HS-27A (cell line): Measurements from ENCODE around the gene GOLGA8T.
"Not testable (repeated sequence)": the region's sequence is repeated elsewhere in the genome, so short reads cannot be mapped to it uniquely, and the experiment has no call there.

Experiments used
- DNase-seq: peaks from one replicate; pipeline ENCODE4 v3.0.0-alpha.2; 2012; ENCODE audit warnings: low read depth, missing footprints

Gene GOLGA8T

DNA sequence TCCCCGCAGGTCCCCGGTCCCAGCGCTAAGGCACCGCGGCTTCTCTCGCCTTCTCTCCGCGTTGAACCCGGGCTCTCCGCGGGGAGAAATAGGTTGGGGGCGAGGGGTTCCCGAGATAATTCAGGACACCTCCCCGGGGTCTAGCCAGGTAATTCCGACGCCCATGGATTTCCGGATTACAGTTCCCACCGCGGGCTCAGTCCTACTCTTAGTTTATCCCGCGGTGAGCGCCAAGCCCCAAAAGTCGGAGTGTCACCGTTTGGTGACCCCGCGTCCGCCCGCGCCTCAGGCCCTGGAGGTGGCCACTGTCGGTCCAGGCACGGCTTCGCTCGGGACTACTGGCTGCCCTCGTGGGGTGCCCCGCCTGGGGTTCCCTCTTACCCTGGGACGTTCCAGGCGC is 56.8 kb downstream of the GOLGA8T start:
- not testable (repeated sequence) for DNase-seq

DNA sequence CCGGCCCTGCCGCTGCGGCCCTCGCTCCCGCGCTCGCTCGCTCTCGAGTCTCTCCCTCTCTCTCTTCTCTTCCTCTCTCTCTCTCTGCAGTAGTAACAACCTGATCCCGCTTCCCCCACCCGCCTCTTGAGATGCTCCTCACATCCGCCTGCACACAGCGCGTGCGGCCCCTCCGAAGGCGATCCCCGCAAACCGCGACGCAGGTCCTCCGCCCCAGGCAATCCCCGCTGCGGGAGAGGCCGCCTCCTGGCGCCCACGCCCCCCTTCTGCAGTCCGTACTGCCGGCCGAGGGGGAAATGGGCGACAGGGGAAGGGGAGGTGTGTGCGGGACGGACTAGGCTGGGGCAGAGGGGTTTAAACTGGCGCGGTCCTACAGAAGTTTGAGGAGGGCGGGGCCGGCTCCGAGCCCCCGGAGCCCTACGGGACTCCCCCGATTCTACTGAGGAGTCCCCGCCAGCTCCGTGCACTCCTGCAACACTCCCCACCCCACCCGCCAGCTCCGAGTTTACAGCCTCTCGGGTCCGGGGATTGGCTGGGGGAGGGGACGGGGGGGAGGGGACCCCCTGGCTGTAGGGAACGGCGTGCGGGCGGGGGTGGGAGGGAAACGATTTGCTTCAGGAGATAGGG is 57.4 kb downstream of the GOLGA8T start:
- DNase-seq, result not testable (repeated sequence)

- not testable (repeated sequence) for DNase-seq
Measured at GRCh38 chr15:30192892-30193291, 58.0 kb downstream of the GOLGA8T start.
